Measurements from ENCODE around the gene ATF6.
A peak's percentile ranks its signal among the peaks of the same experiment; 100 is the strongest.
"Not testable (repeated sequence)": the region's sequence is repeated elsewhere in the genome, so short reads cannot be mapped to it uniquely, and the experiment has no call there.

The ATF6 gene

DNA sequence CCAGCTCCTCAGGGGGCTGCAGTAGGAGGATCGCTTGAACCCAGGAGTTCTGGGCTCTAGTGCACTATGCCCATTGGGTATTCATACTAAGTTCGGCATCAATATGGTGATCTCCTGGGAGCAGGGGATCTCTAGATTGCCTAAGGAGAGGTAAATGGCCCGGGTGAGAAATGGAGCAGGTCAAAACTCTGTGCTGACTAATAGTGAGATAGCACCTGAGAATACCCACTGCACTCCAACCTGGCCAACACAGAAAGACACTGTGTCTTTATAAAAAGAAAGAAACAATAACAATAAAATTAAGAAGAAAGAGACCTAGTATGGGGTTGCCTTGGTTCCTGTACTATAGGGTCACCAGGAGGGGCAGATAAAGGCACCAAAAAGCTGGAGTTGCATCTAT, 30.3 kb upstream of the ATF6 start:
- DNase-seq (ENCODE audit: low read depth): no peak

DNA sequence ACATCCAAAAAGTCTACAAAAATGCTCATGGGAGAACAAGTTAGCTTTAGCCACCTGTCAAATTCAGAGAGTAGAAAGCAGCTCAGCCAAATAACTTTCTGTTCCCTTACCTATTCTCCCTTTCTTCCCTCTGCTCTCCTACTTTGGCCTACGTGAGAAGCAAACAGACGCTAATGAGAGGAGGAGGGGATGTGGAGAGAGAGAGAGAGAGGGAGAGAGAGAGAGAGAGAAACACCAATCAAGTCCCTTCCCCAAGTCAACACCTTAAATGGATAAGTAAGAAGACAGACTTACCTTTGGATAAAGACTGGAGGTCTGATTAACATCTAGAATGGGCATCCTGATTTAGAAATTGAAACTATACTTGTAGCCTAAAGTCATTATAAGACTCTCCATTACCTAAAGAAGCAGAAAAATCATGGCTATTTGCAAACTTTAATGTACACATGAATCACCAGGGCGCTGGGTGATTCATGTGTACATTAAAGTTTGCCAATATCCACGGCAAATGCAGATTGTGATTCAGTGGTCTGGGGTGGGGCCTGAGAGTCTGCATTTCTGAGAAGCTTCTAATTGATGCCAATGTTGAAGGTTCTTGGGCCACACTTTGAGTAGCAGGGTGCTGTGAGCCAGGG, 29.7 kb upstream of the ATF6 start:
- DNase-seq (ENCODE audit: low read depth): no peak

DNA sequence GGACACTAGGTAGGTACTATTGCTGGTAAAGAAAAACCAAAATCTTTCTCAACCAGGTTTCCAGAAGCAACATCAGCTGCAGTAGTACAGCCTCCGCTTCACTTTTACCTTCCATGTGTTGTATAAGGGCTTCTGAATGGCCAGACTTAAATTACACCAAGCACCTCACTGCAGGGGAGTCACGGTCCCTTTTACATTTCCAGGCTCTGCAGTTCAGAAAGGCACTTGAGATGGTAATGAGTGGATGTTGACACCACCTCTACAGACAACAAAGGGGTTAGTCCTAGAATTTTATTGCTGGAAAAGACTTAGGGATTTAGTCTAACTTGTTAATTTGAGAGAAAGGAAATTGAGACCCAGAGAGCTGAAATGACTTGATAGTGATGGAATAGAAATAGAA, 28.5 kb upstream of the ATF6 start:
- DNase-seq (ENCODE audit: low read depth): no peak

DNA sequence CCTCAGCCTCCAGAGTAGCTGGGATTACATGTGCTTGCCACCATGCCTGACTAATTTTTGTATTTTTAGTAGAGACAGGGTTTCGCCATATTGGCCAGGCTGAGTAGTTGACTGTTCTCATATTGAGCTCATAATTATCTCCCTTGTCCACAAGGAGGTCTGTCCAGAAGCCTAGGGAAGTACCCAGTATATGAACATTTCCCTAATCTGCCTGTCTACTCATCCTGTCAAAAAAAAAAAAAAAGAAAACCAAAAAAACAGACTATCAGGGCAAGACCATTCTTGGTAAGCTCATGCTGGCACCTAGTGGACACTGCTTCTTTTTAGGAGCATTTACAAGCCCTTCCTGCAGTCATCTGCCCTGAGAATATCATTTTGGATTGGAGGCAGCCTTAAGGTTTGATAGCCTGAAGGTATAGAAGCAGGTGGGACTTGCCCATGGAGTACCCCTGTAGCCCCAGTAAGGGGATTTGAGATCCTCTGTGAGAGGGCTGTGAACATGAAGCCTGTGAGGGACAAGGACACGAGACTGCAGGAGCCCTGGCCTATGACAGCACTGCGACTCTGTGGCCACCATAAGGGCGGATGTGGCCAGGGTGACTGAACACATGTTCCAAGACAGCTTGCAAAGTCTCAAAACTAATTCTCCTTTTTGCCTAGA, 27.4 kb upstream of the ATF6 start:
- peak; percentile 44 for DNase-seq (ENCODE audit: low read depth)

- DNase-seq (ENCODE audit: low read depth): no peak
Measured at GRCh38 chr1:161739865-161740566, 26.1 kb upstream of the ATF6 start.

DNA sequence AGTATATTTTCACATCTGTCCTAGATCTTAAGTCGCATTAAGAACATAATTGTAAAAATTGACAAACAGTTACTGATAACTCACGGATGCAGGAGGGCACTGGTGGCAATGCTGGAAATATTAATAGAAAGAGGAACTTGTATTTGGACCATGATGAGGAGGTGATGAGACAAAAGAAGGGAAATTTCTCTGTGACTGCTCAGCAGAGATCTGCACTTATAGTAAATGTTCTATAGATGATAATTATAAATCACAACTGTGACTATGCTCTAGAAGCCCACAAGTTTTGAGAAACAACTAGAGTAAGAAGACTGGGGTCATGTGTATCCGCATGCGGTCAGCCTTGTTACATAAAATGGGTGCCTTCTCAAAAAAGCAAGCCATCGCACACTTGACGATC, 25.2 kb upstream of the ATF6 start:
- DNase-seq (ENCODE audit: low read depth): no peak

GRCh38 chr1:161743231-161743630, 22.9 kb upstream of the ATF6 start:
- no peak for DNase-seq (ENCODE audit: low read depth)

DNA sequence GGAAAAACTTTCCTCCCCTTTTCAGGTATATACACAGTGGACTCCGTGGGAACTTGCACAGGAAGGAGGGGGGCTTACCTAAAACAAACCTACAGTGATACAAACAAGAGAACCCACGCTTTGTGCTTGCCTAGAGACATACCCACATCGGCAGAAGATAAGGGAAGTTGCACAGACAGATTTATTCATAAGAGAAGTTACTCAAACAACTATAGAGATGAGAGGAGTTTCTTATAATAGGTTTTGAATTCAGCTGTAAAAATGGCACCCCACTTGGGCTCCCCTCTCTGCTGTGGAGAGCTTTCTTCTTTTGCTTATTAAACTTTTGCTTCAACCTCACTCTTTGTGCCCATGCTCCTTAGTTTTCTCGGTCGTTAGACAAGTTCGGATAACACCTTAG, 18.3 kb upstream of the ATF6 start:
- no peak for DNase-seq (ENCODE audit: low read depth)

GRCh38 chr1:161749509-161750407, 16.4 kb upstream of the ATF6 start, which contains the start of gene DUSP12:
Gene DUSP12 (plus strand): TSS chr1:161749786. CDS start chr1:161749802, 16 bp downstream.
- peak; percentile 72 for DNase-seq (ENCODE audit: low read depth)

DNA sequence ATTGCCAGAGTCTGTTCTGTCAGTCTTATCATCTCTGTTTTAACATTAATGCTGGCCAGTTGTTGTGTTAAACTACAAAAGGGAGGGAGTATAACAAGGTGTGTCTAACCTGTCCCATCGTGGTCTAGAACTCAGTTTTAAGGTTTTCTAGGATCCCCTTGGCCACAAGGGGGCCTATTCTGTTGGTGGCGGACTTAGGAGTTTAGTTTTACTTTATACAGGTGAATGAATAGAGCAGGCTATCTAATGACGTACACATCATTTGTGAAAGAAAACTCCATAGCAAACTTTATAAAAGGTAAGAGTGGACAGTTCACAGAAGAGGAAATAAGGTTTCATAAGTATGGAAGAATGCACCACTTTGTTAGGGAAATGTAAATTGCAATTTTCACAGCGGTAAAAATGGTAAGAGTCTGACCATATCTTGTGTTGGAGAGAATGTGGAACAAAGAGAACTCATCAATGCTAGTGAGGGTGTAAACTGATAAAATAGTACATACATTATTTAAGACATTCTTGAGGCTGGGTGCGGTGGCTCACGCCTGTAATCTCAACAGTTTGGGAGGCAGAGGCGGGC, 2.5 kb upstream of the ATF6 start:
- DNase-seq (ENCODE audit: low read depth): no peak

DNA sequence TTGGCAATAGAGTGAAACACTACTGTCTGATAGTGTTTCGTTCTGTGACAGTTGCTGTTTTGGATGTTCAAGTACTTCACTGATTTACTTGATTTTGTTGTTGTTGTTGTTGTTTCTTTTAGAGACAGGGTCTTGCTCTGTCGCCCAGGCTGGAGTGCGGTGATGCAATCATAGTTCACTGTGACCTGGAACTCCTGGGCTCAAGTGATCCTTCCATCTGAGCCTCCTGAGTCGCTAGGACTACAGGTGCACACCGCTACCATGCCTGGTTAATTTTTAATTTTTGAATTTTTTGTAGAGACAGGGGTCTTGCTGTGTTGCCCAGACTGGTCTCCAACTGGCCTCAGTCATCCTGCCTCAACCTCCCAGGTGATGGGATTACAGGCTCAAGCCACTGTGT, 2.3 kb downstream of the ATF6 start:
- no peak for DNase-seq (ENCODE audit: low read depth)

DNA sequence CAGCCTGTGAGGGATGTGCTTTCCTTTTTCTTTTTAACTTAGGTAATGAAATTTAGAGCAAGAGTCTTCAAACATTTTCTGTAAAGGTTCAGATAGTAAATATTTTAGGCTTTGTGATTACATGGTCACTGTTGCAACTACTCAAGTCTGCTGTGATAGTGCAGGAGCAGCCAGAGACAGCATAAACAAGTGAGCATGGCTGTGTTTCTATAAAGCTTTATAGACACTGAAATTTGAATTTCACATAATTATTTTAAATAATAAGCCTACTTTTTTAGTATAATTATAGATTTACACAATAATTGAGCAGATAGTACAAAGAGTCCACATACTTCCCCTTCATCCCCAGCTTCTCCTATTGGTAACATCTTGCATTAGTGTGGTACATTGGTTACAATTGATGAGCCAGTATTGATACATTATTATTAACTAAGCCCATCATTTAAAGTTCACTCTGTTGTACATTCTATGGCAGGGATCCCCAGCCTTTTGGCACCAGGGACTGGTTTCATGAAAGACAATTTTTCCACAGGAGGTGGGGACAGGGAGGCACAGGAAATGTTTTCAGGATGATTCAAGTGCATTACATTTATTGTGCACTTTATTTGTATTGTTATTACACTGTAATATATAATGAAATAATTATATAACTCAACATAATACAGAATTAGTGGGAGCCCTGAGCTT, 3.0 kb downstream of the ATF6 start:
- DNase-seq (ENCODE audit: low read depth): no peak

GRCh38 chr1:161769673-161770045, 3.5 kb downstream of the ATF6 start:
- not testable (repeated sequence) for DNase-seq (ENCODE audit: low read depth)

DNA sequence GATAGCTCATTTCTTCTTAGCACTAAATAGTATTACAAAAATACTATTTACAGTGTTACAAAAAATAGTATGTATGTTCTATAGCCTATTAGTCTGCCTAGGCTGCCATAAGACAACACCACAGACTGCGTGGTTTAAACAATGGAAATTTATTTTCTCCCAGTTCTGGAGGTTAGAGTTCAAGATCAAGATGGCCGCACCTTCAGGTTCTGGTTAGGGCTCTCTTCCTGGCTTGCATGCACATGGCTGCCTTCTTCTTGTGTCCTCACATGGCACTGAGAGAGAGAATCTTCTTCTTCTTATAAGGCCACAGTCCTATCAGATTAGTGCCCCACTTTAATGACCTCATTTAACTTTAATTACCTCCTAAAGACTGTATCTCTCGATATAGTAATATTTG, 4.1 kb downstream of the ATF6 start:
- DNase-seq (ENCODE audit: low read depth): no peak

DNA sequence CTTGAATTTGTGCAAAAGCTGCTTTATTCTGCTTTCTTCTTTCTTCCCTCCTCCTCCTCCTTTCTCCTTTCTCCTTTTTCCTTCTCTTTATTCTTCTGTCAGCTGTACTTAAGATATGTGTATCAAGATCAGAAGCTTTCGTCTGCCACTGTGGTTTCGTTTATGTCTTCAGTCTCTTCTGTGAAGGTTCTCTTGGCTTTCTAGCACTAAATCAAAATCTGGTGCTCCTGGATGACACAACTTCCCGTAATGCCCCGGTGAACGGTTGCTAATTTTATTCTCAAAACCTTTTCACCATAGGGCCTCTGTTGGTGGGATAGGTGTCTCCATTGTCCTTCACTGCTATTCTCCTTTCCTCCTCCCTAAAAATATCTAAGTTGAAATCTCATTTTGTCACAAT, 5.0 kb downstream of the ATF6 start:
- no peak for DNase-seq (ENCODE audit: low read depth)

DNA sequence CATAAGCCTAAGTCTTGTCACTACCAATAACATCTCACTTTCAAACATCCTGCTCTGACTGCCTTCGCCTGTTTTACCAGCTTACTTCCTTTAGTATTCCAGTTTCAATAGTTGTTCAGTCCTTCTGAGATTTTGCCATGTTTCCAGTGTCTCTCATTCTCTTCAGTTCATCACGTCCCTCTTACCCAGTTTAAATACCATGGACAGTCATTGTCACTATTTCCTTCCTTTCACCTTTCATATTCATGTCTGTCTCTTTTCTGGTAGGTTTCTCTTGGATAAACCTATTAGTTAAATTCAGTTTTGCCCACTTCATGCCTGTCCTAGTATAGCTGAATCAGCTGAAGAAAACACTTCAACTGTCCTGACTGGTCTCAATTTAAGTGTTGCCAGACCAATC, 5.9 kb downstream of the ATF6 start:
- DNase-seq (ENCODE audit: low read depth): no peak

DNA sequence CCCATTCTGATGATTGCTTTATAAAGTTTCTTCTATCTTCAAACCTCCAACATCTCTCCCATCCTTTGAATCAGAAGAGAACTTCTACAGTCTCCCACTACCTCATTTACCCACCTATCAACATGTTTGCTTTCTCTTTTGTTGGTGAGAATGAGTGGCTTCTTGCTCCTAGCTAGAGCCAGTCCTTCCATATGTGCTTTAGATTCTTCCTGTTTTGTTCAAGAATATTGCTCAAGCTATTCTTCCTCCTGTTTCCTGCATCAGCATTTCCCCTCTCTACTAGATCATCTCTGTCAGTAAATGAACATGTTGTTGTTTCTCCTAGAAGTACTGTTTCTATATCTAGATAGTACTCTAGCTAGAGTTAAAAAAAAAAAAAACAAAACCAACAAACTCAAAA, 6.3 kb downstream of the ATF6 start:
- no peak for DNase-seq (ENCODE audit: low read depth)

GRCh38 chr1:161773791-161774190, 7.7 kb downstream of the ATF6 start:
- DNase-seq (ENCODE audit: low read depth): no peak

DNA sequence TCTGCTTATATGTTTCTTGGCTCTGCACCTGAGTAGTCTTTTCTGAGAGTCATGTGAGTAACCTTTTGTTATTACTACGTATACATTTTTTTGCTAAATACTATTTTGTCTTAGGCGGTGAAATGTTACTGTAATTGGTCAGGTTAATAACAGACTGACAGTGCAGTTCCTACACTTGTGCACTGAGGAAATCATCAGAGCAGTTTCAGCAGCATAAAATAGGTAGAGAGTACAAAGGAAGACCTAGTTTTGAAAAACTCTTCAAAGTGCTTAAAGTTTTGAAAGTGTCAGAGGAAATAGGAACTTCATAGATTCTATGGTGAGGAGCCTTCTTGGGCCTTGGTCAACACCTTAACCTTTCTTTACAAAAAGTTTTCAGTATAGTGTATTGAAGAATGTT, 11.1 kb downstream of the ATF6 start:
- DNase-seq (ENCODE audit: low read depth): no peak

DNA sequence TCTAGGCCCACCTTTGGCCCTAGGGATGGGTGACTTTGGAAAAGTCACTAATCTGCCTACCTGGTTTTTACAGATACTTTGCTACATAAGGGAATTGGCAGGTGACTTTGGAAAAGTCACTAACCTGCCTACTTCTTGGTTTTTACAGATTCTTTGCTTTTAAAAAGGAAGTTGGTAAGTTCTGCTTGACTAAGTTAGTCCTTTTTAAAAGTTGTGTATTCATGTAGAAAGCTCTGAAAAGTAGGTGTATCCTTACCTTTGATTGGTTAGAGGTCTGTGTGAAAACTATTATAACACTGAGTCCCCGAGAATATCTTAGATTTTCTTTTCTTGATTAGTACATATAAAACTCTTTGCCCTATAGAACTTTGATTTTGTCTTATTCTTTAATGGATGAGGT, 12.4 kb downstream of the ATF6 start:
- DNase-seq (ENCODE audit: low read depth): no peak

DNA sequence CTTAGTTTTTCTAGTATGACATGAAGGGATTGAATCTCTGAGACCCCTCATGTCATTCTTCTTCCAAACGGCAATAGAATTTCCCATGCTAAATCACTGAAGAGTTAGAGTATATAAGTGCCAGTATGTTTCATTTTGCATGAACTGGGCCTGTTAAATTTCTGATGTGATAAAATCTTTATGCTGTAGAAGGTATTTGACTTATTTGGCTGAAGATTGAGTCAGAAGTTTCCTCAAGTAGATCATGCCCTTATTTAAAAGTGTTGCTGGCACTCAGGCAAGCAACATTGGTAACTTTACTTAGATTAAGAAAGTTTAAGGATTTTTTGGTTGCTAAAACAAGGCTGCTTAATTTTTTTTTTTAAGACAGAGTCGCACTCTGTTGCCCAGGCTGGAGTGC, 13.3 kb downstream of the ATF6 start:
- no peak for DNase-seq (ENCODE audit: low read depth)

- no peak for DNase-seq (ENCODE audit: low read depth)
Measured at GRCh38 chr1:161781995-161782394, 15.9 kb downstream of the ATF6 start.

Measured in stimulated activated CD8-positive, alpha-beta memory T cell treated with anti-CD3 and anti-CD28 coated beads, Interleukin-12 subunit alpha, Interleukin-12 subunit beta, amount 100 ng/mL, for 1 hour (primary cell).